Mucosa of stomach (tissue), 1 donor: ENCODE results near the gene CCDC7.
"Not testable (repeated sequence)": the region's sequence is repeated elsewhere in the genome, so short reads cannot be mapped to it uniquely, and the experiment has no call there.

Experiments
- H3K27me3 ChIP-seq: one replicate; pipeline ENCODE4 v1.7.0; 2013; ENCODE audit warnings: mild to moderate bottlenecking, low read length; ENCODE audit not compliant: control insufficient read depth, insufficient read depth
- H3K36me3 ChIP-seq: one replicate; pipeline ENCODE4 v1.7.0; 2013; ENCODE audit warnings: low read length; ENCODE audit not compliant: control insufficient read depth, insufficient read depth
- H3K4me1 ChIP-seq: one replicate; pipeline ENCODE4 v1.7.0; 2013; ENCODE audit warnings: mild to moderate bottlenecking, low read length; ENCODE audit not compliant: control insufficient read depth, insufficient read depth
- H3K4me3 ChIP-seq: one replicate; pipeline ENCODE4 v1.7.0; 2013; ENCODE audit warnings: low read length
- H3K9ac ChIP-seq: one replicate; pipeline ENCODE4 v1.7.0; 2013; ENCODE audit warnings: mild to moderate bottlenecking, low read length, moderate library complexity
- H3K9me3 ChIP-seq: one replicate; pipeline ENCODE4 v1.7.0; 2013; ENCODE audit warnings: mild to moderate bottlenecking, low read length, moderate library complexity; ENCODE audit not compliant: control insufficient read depth
- donor health status: Pancreatic carcinoma.

CCDC7 gene

DNA sequence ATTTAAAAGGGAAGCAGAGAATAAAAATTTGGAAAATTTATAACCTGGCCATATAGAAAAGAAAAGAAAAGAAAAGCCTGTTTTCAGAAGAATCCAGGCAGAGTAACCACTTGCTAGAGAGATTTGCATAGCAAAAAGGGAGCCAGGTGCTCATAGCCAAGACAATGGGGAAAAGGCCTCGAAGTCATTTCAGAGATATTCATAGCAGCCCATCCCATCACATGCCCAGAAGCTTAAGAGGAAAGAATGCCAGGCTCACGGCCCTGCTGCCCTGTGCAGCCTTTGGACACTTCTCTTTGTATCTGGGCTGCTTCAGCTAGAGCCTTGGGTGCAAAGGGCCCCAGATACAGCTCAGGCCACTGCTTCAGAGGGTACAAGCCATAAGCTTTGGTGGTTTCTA, 159.8 kb downstream of the CCDC7 start:
- Histone ChIP-seq H3K4me3 (no peak overlapping the region), H3K36me3 (no peaks in the 10 kb centered on the region), H3K27me3 (no peaks in the 10 kb centered on the region), H3K4me1 (no peaks in the 10 kb centered on the region), H3K9me3 (no peaks in the 10 kb centered on the region), H3K9ac (no peak overlapping the region)

- H3K9ac ChIP-seq, H3K27me3 ChIP-seq, H3K4me1 ChIP-seq, H3K4me3 ChIP-seq, H3K9me3 ChIP-seq, H3K36me3 ChIP-seq: not testable (repeated sequence)
Measured at GRCh38 chr10:32610543-32610942, 164.6 kb downstream of the CCDC7 start.

DNA sequence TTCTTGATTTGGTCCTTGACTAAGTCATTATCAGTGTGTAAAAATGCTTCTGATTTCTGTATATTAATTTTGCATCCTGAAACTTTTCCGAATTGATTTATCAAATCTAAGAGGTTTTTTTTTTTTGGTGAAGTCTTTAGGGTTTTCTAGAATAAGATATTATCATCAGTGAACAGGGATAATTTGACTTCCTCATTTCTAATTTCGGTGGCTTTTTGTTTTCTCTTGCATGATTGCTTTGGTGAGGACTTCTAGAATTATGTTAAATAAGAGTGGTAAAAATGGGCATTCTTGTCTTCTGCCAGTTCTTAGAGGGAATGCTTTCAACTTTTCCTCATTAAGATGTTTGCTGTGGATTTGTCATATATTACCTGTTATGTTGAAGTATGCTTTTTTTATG, 170.5 kb downstream of the CCDC7 start:
- no peak overlapping the region for H3K4me3 ChIP-seq
- no peaks in the 10 kb centered on the region for H3K9me3 ChIP-seq
- H3K27me3 ChIP-seq, result no peaks in the 10 kb centered on the region
- H3K4me1 ChIP-seq, result no peaks in the 10 kb centered on the region
- no peaks in the 10 kb centered on the region for H3K36me3 ChIP-seq
- H3K9ac ChIP-seq, result no peak overlapping the region

- H3K27me3 ChIP-seq, result no peaks in the 10 kb centered on the region
- no peaks in the 10 kb centered on the region for H3K36me3 ChIP-seq
- H3K4me3 ChIP-seq, result no peak overlapping the region
- no peaks in the 10 kb centered on the region for H3K9me3 ChIP-seq
- H3K4me1 ChIP-seq, result no peaks in the 10 kb centered on the region
- no peak overlapping the region for H3K9ac ChIP-seq
Measured at GRCh38 chr10:32618482-32618881, 172.5 kb downstream of the CCDC7 start.

DNA sequence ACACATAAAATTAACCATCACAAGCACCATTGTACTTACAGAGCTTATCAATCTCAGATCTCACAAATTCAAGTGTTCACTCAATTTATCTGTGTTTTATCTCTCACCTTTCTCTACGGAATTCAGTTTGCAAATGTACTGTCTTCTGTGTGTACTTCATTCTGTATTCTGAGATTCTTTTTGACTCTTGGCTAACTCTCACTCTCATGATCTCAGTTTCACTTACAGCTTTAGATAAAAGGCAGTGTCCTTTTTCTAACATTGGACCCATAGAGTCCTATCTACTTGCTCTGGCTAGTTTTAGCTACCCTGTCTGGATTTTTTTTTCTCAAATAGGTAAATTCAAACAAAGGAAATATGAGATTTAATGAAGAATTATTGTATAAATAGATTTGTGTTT, 176.0 kb downstream of the CCDC7 start:
- Histone ChIP-seq H3K4me3 (no peak overlapping the region), H3K9ac (no peak overlapping the region), H3K4me1 (no peaks in the 10 kb centered on the region), H3K27me3 (no peaks in the 10 kb centered on the region), H3K9me3 (no peaks in the 10 kb centered on the region), H3K36me3 (no peaks in the 10 kb centered on the region)

DNA sequence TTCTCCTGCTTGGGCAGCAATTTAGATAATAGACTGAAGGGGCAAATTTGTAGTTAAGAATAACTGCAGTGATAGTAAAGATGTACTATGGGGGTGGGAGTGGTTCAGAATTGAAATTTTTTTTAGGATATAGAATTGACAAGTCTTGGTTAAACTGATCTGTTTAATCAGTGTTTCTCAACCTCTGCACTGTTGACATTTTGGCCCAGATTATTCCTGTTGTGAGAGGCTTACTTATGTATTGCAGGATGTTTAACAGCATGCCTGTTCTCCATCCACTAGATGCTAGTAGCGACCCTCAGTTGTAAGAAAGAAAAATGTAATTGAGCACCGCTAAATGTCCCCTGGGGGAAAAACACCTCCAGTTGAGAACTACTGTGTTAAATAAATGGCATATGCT, 176.5 kb downstream of the CCDC7 start:
- H3K27me3 ChIP-seq, result no peaks in the 10 kb centered on the region
- no peak overlapping the region for H3K4me3 ChIP-seq
- H3K36me3 ChIP-seq, result no peaks in the 10 kb centered on the region
- no peaks in the 10 kb centered on the region for H3K9me3 ChIP-seq
- H3K4me1 ChIP-seq, result no peaks in the 10 kb centered on the region
- H3K9ac ChIP-seq, result no peak overlapping the region

DNA sequence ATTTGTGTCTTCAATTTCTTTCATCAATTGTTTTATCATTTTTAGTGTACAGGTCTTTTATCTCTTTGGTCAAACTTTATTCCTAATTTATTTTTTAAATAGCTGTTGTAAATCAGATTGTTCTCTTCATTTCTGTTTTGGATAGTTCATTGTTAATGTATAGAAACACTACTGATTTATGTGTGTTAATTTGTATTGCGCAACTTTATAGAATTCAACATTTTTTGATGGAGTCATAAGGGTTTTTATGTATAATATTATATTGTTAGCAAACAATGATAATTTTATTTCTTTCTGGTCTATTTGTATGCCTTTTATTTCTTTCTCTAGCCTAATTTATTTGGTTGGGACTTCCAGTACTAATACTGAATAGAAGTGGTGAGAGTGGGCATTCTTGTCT, 181.2 kb downstream of the CCDC7 start:
- Histone ChIP-seq H3K4me1 (no peaks in the 10 kb centered on the region), H3K27me3 (no peaks in the 10 kb centered on the region), H3K36me3 (no peaks in the 10 kb centered on the region), H3K9me3 (no peaks in the 10 kb centered on the region), H3K4me3 (no peak overlapping the region), H3K9ac (no peak overlapping the region)

DNA sequence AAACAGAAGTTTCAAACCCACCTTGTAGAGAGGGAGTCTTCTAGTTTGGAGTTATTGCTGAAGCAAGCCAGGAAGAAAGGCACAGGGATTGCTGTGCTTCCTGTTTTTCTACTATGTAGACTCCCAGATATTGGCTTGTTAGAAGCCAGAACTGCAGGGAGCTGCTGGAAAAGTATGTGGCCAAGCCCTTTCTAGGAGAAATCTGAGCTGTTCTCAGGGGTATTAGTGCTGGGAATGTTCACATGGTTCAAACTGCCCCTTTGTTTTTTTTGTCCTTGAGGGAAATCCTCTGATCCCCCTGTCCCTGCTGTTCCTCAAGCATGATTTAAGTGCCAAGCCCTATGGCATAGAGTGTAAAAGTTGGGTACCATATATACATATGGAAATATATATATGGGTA, 184.0 kb downstream of the CCDC7 start:
- Histone ChIP-seq H3K27me3 (no peaks in the 10 kb centered on the region), H3K9ac (no peak overlapping the region), H3K4me1 (no peaks in the 10 kb centered on the region), H3K9me3 (no peaks in the 10 kb centered on the region), H3K4me3 (no peak overlapping the region), H3K36me3 (no peaks in the 10 kb centered on the region)

- H3K36me3 ChIP-seq, result no peaks in the 10 kb centered on the region
Measured at GRCh38 chr10:32646535-32646934, 200.6 kb downstream of the CCDC7 start.

GRCh38 chr10:32650246-32650655, 204.3 kb downstream of the CCDC7 start:
- Histone ChIP-seq H3K36me3 (no peaks in the 10 kb centered on the region), H3K4me1 (no peaks in the 10 kb centered on the region), H3K9me3 (no peaks in the 10 kb centered on the region), H3K4me3 (no peak overlapping the region), H3K9ac (no peak overlapping the region), H3K27me3 (no peaks in the 10 kb centered on the region)

More at GRCh38 chr10:32646535-32646934, 200.6 kb downstream of the CCDC7 start:
- no peaks in the 10 kb centered on the region for H3K27me3 ChIP-seq
- no peaks in the 10 kb centered on the region for H3K4me1 ChIP-seq
- H3K9ac ChIP-seq, result no peak overlapping the region
- no peaks in the 10 kb centered on the region for H3K9me3 ChIP-seq
- H3K4me3 ChIP-seq, result no peak overlapping the region

DNA sequence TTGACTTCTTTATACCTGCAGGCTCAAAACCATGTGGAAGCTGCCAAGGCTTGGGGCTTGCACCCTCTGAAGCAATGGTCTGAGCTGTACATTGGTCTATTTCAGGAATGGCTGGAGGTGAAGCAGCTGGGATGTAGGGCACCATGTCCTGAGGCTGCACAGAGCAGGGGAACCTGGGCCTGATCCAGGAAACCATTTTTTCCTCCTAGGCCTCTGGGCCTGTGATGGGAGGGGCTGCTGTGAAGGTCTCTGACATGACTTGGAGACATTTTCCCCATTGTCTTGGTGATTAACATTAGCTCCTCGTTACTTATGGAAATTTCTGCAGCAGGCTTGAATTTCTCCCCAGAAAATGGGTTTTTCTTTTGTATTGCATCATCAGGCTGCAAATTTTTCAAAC, 211.5 kb downstream of the CCDC7 start:
- H3K4me3 ChIP-seq, H3K27me3 ChIP-seq, H3K9ac ChIP-seq, H3K36me3 ChIP-seq, H3K9me3 ChIP-seq, H3K4me1 ChIP-seq: not testable (repeated sequence)

DNA sequence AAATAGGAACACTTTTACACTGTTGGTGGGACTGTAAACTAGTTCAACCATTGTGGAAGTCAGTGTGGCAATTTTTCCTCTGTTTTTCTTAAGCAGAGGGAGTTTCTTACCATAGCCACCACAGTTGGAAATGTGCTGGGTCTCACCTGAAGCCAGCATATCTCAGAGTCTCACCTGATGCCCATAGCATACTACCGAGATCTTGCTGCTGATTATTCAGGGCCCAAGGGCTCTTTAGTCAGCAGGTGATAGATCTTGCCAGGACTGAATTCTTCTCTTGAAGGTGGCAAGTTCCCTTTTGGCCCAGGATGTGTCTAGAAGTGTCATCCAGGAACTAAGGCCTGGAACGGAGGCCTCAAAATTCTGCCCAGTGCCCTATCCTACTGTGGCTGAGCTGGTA, 215.4 kb downstream of the CCDC7 start:
- no peak overlapping the region for H3K9ac ChIP-seq
- H3K27me3 ChIP-seq, result no peaks in the 10 kb centered on the region
- H3K4me1 ChIP-seq, result no peaks in the 10 kb centered on the region
- H3K4me3 ChIP-seq, result no peak overlapping the region
- H3K9me3 ChIP-seq, result no peaks in the 10 kb centered on the region
- no peaks in the 10 kb centered on the region for H3K36me3 ChIP-seq

- H3K27me3 ChIP-seq, result no peaks in the 10 kb centered on the region
- H3K4me1 ChIP-seq, result no peaks in the 10 kb centered on the region
Measured at GRCh38 chr10:32680803-32681557, 235.0 kb downstream of the CCDC7 start.

More at GRCh38 chr10:32680803-32681557, 235.0 kb downstream of the CCDC7 start:
- H3K4me3 ChIP-seq, result no peak overlapping the region
- no peaks in the 10 kb centered on the region for H3K9me3 ChIP-seq
- no peaks in the 10 kb centered on the region for H3K36me3 ChIP-seq
- H3K9ac ChIP-seq, result no peak overlapping the region
